BLaER1 treated with 17β-estradiol and CSF1 and Interleukin-3, amounts not matched to agents 10 nM and 100 nM (cell line): ENCODE data around the gene TRNP1.
A peak's percentile ranks its signal among the peaks of the same experiment; 100 is the strongest.
"Not testable (repeated sequence)": the region's sequence is repeated elsewhere in the genome, so short reads cannot be mapped to it uniquely, and the experiment has no call there.

Source experiments
- H3K27ac ChIP-seq, 11 experiments: shearing (Covaris generic); formaldehyde crosslinking; 2 replicates each; pipeline ENCODE4 v1.8.1; 2022
- H3K27me3 ChIP-seq, 11 experiments: shearing (Covaris generic); formaldehyde crosslinking; 2 replicates each; pipeline ENCODE4 v1.8.1; 2022
- H3K36me3 ChIP-seq, 11 experiments: shearing (Covaris generic); formaldehyde crosslinking; 2 replicates each; pipeline ENCODE4 v1.8.1; 2022
- H3K4me1 ChIP-seq, 10 experiments: shearing (Covaris generic); formaldehyde crosslinking; 2 replicates each; pipeline ENCODE4 v1.8.1; 2022
- H3K4me2 ChIP-seq, 11 experiments: shearing (Covaris generic); formaldehyde crosslinking; 2 replicates each; pipeline ENCODE4 v1.8.1; 2022
- H3K4me3 ChIP-seq, 10 experiments: shearing (Covaris generic); formaldehyde crosslinking; 2 replicates each; pipeline ENCODE4 v1.8.1; 2022
- H3K9ac ChIP-seq, 11 experiments: shearing (Covaris generic); formaldehyde crosslinking; 2 replicates each; pipeline ENCODE4 v1.8.1; 2022
- H3K9me3 ChIP-seq, 11 experiments: shearing (Covaris generic); formaldehyde crosslinking; replicated peaks in 1 of 11; 2 replicates each; pipeline ENCODE4 v1.8.1; 2022
- H4K20me1 ChIP-seq, 11 experiments: shearing (Covaris generic); formaldehyde crosslinking; 2 replicates each; pipeline ENCODE4 v1.8.1; 2022
- Cebpa-rat ChIP-seq, 11 experiments: shearing (Covaris generic); IDR thresholded peaks; 2 replicates each; pipeline ENCODE4 v1.8.1; 2022

TRNP1 gene, protein sequence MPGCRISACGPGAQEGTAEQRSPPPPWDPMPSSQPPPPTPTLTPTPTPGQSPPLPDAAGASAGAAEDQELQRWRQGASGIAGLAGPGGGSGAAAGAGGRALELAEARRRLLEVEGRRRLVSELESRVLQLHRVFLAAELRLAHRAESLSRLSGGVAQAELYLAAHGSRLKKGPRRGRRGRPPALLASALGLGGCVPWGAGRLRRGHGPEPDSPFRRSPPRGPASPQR

DNA sequence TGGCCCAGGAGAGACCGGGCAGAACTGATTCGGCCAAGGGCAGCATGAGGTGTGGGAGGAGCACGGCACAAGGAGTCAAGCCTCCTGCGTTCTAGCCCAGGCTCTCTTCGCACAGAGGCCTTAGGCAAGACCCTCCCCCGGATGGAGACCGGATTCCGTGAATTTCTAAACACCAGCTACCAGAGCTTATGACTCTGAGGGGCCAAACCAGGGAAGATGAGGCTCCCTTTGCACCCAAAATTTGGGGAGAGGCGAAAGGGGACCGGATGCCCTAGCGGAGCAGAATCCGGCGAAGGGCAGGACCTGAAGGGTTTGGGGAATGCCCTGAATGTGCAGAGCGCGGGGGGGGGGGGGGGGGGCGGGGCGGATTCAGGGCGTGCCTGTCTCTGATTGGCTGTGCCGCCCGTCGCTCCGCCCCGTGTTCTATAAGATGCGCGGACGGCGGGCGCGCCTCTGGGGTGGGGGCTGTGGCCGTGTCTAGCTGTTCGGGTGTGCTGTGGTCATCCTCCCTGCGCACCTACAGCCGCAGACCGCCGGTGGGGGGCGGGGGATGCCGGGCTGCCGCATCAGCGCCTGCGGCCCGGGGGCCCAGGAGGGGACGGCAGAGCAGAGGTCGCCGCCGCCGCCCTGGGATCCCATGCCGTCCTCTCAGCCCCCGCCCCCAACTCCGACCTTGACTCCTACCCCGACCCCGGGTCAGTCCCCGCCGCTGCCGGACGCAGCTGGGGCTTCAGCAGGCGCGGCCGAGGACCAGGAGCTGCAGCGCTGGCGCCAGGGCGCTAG is at the start of gene TRNP1:
TSS of gene TRNP1 (plus strand) at position 456 of the 783 bp plus-strand sequence. CDS start at position 551, 95 bp downstream.
- H3K9me3 ChIP-seq = no peaks in the 10 kb centered on the region; a peak in 1 of 22 replicates
- H3K4me1 ChIP-seq = peaks cover 33 to 70% (median 49%) of the 10 kb centered on the region in 10 experiments
- H3K4me3 ChIP-seq = peak within 1 kb of the TSS; percentile 58 to 82 (median 74)
- H3K27ac ChIP-seq = peak within 1 kb of the TSS in 6 of 11 experiments; percentile 1 to 44 (median 28); a peak in 7 of 22 replicates
- no peaks in the 10 kb centered on the region for H3K36me3 ChIP-seq
- H3K9ac ChIP-seq = peak within 1 kb of the TSS; percentile 52 to 75 (median 70)
- H3K4me2 ChIP-seq = peak within 1 kb of the TSS; percentile 89 to 100 (median 99)
- no peak for TF ChIP-seq Cebpa-rat (IDR thresholded peaks at IDR 0.05)
- peaks cover 0 to 26% (median 9%) of the 10 kb centered on the region in 11 experiments; a peak in 8 of 22 replicates for H4K20me1 ChIP-seq
- peaks cover 43 to 56% (median 48%) of the 10 kb centered on the region in 11 experiments for H3K27me3 ChIP-seq

DNA sequence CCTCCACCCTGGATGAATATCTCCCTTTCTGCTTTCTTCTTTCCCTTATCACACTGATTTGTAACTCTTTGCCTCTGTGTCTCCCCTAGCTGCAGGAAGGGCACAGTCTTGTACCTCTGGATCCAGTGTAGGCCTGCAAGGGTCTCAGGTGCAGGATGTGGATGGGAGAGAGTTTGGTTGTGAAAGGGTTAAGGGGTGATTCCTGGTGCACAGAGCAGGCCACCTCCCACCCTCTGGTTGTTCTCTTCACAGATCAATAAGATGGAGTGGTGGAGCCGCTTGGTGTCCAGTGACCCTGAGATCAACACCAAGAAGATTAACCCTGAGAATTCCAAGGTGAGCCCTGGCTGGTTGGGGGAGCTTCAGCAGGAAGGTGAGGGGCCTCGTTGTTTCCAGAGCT is 48.4 kb upstream of the TRNP1 start:
- no peak overlapping the region for H3K4me2 ChIP-seq
- H3K9ac ChIP-seq = no peak overlapping the region
- H3K27me3 ChIP-seq = no peaks in the 10 kb centered on the region
- H3K36me3 ChIP-seq = peaks cover 64 to 87% (median 77%) of the 10 kb centered on the region in 11 experiments
- H3K27ac ChIP-seq = no peak overlapping the region
- H3K9me3 ChIP-seq = no peaks in the 10 kb centered on the region
- H3K4me3 ChIP-seq = no peak overlapping the region
- TF ChIP-seq Cebpa-rat (IDR thresholded peaks at IDR 0.05) = no peak
- H4K20me1 ChIP-seq = peaks cover 0 to 40% (median 20%) of the 10 kb centered on the region in 11 experiments; a peak in 14 of 22 replicates
- peaks cover 7 to 26% (median 14%) of the 10 kb centered on the region in 10 experiments for H3K4me1 ChIP-seq

DNA sequence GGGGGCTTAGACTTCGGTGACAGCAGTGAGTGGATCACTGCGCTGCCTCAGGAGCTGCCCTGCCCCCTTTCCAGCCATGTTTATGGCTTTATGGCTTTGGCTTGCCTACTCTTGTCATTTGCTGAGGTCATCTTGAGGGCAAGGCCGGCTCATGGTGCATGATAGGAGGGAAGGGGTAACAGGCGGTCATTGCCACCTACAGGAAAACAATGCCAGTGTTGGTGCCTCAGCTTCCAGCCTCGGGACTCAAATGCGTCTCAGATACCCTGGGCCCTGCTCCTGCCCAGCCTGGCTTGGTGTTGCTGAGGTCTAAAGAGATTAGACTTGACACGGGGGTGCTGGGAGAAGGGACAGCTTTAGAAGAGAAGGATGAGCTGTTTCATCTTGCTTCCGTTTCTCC is 47.8 kb upstream of the TRNP1 start:
- peaks cover 13 to 26% (median 18%) of the 10 kb centered on the region in 10 experiments for H3K4me1 ChIP-seq
- H3K27me3 ChIP-seq = no peaks in the 10 kb centered on the region
- peaks cover 64 to 81% (median 75%) of the 10 kb centered on the region in 11 experiments for H3K36me3 ChIP-seq
- TF ChIP-seq Cebpa-rat (IDR thresholded peaks at IDR 0.05) = no peak
- H3K4me3 ChIP-seq = no peak overlapping the region
- H3K27ac ChIP-seq = no peak overlapping the region
- no peak overlapping the region for H3K9ac ChIP-seq
- no peaks in the 10 kb centered on the region for H3K9me3 ChIP-seq
- no peak overlapping the region for H3K4me2 ChIP-seq
- H4K20me1 ChIP-seq = peaks cover 0 to 34% (median 16%) of the 10 kb centered on the region in 11 experiments; a peak in 13 of 22 replicates

DNA sequence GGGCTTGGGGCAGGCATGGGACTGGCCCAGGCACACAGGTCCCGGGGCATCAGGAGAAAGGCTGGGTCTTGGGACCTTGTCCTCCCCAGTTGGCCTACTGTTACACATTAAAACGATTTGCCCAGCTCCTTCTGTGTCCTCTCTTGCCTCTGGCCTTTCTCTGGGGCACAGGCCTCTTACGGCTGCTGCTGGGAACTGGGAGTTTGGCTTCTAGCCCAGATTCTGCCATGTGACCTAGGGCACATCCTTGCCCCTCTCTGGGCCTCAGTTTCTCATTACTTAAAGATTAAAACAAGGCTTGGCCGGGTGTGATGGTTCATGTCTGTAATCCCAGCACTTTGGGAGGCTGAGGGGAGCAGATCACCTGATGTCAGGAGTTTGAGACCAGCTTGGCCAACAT is 47.2 kb upstream of the TRNP1 start:
- Histone ChIP-seq H3K9me3 (no peaks in the 10 kb centered on the region), H3K4me1 (peaks cover 16 to 26% (median 21%) of the 10 kb centered on the region in 10 experiments), H3K27me3 (no peaks in the 10 kb centered on the region), H3K4me3 (no peak overlapping the region), H3K9ac (no peak overlapping the region), H3K27ac (no peak overlapping the region), H3K36me3 (peaks cover 60 to 75% (median 71%) of the 10 kb centered on the region in 11 experiments), H3K4me2 (no peak overlapping the region), H4K20me1 (peaks cover 0 to 29% (median 13%) of the 10 kb centered on the region in 11 experiments; a peak in 12 of 22 replicates)
- no peak for TF ChIP-seq Cebpa-rat (IDR thresholded peaks at IDR 0.05)

DNA sequence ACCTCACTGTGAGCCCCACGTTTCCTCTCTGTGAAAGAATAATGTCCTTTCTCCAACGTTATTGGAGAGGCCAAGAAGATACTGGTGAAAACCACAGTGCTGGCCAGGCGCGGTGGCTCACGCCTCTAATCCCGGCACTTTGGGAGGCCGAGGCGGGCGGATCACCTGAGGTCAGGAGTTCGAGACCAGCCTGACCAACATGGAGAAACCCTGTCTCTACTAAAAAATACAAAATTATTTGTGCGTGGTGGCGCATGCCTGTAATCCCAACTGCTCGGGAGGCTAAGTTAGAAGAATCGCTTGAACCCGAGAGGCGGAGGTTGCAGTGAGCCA is 44.8 kb upstream of the TRNP1 start:
- Histone ChIP-seq H3K4me1 (peaks cover 16 to 23% (median 20%) of the 10 kb centered on the region in 10 experiments), H4K20me1 (peaks cover 0 to 11% (median 0%) of the 10 kb centered on the region in 11 experiments; a peak in 6 of 22 replicates), H3K36me3 (peaks cover 36 to 51% (median 47%) of the 10 kb centered on the region in 11 experiments)
- H3K27me3 ChIP-seq, H3K9me3 ChIP-seq, H3K9ac ChIP-seq, H3K27ac ChIP-seq, H3K4me3 ChIP-seq, H3K4me2 ChIP-seq: not testable (repeated sequence)

DNA sequence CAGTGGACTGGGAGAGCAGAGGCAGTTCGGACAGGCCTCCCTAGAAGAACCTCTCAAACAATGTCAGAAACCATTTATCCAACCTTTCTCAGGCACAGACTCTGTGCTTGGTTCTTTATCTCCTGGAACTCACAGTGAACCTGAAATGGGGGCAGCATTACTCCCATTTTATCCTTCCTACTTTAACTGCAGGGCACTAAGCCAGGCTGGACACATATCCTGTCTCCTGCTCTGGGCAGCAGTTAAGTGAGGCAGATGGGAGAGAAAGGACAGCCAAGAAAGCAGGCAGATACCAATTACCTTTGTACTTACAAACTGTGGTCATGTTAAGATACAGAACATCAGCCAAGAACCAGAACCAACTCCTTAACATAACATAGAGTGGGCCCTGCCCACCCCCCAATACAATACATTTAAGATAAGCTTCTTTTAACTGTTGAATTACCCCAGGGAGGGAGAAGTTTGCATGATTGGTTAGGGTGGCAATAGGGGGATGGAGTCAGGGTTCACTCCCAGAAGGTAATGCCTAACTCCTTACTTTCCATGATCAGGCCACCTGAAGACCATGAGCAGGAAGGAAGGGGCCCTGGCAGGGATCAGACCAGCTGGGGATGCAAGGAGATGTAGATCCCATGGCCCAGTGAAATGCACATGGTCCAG is 44.1 kb upstream of the TRNP1 start:
- H3K27ac ChIP-seq = 0 out of 22 replicates have a peak overlapping the region, but pooled peaks of 2 of the 11 experiments have one; percentile 4 to 37
- 0 out of 22 replicates have a peak, but pooled peaks cover 0 to 5% (median 0%) of the 10 kb centered on the region in 11 experiments for H3K9me3 ChIP-seq
- peak overlapping the region; percentile 11 to 63 (median 53); a peak in 17 of 22 replicates for H3K4me2 ChIP-seq
- H3K4me1 ChIP-seq = peaks cover 16 to 23% (median 20%) of the 10 kb centered on the region in 10 experiments
- H3K36me3 ChIP-seq = peaks cover 29 to 44% (median 40%) of the 10 kb centered on the region in 11 experiments
- H4K20me1 ChIP-seq = peaks cover 0 to 10% (median 0%) of the 10 kb centered on the region in 11 experiments; a peak in 4 of 22 replicates
- no peak overlapping the region for H3K4me3 ChIP-seq
- no peak for TF ChIP-seq Cebpa-rat (IDR thresholded peaks at IDR 0.05)
- no peak overlapping the region for H3K9ac ChIP-seq
- no peaks in the 10 kb centered on the region for H3K27me3 ChIP-seq

DNA sequence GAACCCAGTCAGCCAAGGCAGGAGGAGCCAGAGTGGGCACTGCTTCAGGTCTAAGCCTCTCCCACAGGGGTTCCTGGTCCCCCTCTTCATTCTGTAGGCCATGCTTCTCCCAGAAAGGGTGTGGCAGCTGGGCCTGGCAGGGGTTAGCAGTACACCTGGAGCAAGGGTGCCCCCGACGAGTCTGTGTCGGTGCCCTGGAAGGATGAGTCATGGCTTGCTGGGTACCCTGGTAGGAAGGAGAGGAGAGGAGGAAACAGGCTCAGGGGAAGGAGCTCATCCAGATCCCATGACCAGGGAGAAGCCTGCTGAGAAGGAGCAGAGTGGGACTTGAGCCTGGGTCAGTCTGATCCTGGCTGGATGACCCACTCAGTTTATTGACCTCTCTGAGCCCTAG is 43.6 kb upstream of the TRNP1 start:
- Histone ChIP-seq H3K4me2 (peak overlapping the region; percentile 11 to 63 (median 53); a peak in 21 of 22 replicates), H3K4me1 (peaks cover 16 to 23% (median 20%) of the 10 kb centered on the region in 10 experiments), H3K4me3 (no peak overlapping the region), H3K9me3 (0 out of 22 replicates have a peak, but pooled peaks cover 0 to 5% (median 0%) of the 10 kb centered on the region in 11 experiments), H4K20me1 (peaks cover 0 to 10% (median 0%) of the 10 kb centered on the region in 11 experiments; a peak in 4 of 22 replicates), H3K27ac (peak overlapping the region in 4 of 11 experiments; percentile 4 to 37 (median 20); a peak in 3 of 22 replicates), H3K36me3 (peaks cover 24 to 39% (median 35%) of the 10 kb centered on the region in 11 experiments), H3K27me3 (no peaks in the 10 kb centered on the region), H3K9ac (no peak overlapping the region)
- TF ChIP-seq Cebpa-rat (IDR thresholded peaks at IDR 0.05) = no peak

DNA sequence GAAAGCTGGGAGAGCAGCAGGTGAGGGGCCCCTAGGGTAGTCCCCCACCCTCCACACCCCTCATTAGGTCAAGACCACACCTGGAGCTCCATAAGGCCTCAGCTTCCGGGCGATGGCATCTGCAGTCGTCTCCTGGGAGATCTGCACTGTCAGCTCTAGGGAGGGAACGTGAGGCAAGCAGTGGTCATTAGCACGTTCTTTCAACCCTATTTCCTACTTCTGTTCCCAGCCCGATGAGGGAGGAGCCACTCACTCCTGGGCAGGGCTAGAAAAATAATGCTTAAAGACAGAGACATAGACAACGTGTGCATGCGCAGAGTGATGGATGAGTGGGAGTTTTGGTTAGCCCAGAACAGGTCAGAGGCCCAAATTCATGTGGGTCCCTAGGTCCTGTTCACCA is 42.9 kb upstream of the TRNP1 start:
- Histone ChIP-seq H3K9ac (0 out of 22 replicates have a peak overlapping the region, but pooled peaks of 1 of the 11 experiments have one; percentile 15), H3K27ac (peak overlapping the region in 4 of 11 experiments; percentile 9 to 37 (median 22); a peak in 5 of 22 replicates), H3K4me1 (peaks cover 16 to 23% (median 20%) of the 10 kb centered on the region in 10 experiments), H3K36me3 (peaks cover 17 to 32% (median 28%) of the 10 kb centered on the region in 11 experiments), H3K4me2 (peak overlapping the region; percentile 11 to 63 (median 53)), H3K27me3 (no peaks in the 10 kb centered on the region), H3K9me3 (peaks cover 0 to 8% (median 2%) of the 10 kb centered on the region in 11 experiments; a peak in 8 of 22 replicates), H4K20me1 (peaks cover 0 to 8% (median 0%) of the 10 kb centered on the region in 11 experiments; a peak in 4 of 22 replicates), H3K4me3 (no peak overlapping the region)
- no peak for TF ChIP-seq Cebpa-rat (IDR thresholded peaks at IDR 0.05)
